Effector CD4-positive, alpha-beta T cell (primary cell): ENCODE results near the gene SUMO3.
"Not testable (repeated sequence)": the region's sequence is repeated elsewhere in the genome, so short reads cannot be mapped to it uniquely, and the experiment has no call there.

Source experiments
- DNase-seq: peaks from one replicate; pipeline ENCODE4 v3.0.0-alpha.2; 2020

Gene SUMO3

DNA sequence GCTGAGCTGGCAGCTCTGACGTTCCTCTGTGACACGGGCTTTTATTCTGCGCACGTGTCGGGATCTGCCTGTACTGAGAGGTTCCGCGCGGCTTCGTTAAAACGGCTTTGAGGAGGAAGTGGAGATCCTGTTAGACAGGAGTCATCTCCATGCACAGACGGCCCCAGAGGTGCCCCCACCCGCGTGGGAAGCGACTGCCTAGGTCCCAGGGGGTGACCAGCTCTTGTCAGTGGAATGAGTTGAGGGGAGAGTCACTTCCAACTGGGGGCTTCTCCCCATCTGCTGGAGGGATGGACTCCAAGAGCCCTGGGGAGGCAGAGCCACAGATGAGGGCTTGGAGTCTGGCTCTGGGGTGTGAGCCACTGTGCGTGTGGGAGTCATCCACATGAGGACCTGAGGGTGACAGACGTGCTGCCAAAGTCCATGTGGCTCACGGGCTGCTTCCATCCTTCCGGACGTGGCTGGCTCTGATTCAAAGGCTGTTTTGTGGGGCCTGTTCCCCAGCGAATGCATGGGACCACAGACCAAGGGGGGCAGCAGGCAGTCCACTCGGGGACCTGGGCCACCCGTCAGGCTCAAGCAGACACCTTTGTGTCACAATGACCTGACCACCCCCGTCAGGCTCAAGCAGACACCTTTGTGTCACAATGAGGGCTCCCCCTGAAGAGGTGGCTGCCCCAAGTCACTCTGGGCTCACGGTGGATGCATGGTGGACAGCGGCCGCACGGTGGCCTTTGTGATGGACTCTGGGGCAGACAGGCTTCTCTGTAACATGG, 28.8 kb upstream of the SUMO3 start:
- peak; percentile 12 for DNase-seq

DNA sequence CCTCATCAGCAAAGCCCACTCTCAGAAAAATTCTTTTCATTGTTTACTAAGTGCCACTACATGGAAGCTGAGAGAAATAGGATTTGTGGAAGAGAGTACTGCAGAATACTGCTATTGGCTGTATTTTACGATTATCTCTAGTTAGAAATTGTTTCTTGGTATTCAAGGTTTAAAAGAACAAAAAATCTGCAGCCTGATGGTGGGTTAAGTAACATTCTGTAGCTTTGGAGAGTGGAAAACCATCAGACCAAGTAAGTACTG, 28.3 kb upstream of the SUMO3 start:
- no peak for DNase-seq

DNA sequence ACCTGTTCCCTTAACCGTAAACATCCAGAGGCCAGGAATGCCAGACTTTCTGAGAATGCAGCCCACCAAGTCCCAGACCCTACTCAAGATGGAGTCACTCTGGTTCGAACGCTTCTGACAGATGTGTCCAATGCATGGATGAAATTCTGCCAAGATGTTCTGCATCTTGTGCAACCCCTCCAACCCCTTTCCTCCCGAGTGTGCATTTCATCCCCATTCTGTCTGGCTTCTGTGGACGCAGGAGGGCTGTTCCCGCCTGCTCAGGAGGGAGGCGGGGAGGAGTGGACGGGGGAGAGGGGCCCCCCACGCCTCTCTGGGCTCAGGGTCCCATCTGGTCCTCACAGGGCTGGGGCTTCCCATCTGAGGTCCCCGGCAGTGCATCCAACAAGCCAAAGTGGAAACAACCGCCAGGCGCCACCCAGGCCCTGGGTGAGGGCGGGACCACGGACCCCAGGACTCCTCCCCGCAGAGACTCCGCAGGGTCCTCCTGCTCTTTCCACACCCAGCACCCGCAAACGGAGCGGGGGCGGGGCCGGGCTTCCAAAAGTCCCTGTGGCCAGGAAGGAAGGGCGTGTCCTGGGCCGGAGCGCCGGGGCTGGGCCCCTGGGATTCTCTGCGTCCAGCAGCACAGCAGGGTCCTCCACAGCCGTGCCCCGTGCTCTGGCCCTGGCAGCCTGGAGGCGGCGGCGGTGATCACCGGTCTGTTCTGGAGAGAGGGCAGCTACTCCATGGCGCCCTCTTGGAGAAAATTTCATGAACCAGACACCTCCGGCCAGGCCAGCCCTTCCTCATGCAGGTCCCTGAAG, 27.8 kb upstream of the SUMO3 start:
- peak; percentile 39 for DNase-seq

DNA sequence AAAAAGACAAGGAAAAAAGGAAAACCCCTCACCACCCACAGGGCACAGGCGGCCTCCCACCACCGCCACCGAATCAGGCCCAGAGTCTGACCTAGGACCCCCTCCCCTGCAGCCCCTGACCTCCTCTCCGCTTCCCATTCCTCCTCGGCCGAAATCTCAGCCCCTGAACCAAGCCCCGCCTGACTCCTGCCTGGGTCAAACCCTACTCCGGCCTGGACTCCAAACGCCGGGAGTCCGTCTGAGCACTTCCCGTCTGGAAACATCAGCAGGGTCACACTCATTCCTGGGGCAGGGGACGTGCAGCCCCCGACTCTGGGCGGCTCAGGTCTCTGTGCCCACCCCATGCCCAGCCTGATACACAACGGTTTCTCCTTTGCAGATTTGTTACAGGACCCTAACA, 26.4 kb upstream of the SUMO3 start:
- no peak for DNase-seq

DNA sequence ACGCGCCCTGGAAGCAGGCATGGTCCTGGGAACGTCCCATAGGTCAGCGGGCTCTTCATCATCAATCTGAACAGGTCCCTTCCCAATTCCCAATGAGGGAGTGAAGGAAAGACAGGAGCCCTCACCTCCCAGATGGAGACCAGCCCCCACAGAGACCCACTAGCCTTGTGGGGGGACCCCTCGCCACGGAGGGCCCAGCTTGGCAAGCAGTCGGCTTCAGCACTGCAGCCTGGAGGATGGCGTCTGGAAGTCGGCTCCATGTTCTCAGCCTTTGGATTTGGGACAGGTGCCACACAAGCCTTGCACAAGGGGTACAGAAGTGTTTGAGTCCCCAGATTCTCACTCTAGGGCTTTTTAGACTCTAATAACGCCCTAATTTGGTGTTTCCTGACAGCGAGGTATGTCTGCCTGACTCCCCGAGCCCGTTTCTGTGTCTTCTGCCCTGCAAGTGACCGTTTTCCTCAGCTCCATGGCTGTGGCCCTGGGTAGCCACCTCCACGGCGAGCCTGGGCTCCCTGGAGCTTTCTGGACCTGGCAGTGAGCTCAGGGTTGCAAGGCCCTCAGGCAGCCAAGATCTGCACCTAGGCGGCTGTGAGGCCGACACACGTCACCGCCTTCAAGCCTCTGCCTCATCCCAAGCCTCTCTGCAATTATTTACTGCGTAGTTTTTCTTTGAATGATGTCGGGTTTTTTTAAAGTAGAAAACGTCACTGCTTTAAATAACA, 25.0 kb upstream of the SUMO3 start:
- DNase-seq = no peak

DNA sequence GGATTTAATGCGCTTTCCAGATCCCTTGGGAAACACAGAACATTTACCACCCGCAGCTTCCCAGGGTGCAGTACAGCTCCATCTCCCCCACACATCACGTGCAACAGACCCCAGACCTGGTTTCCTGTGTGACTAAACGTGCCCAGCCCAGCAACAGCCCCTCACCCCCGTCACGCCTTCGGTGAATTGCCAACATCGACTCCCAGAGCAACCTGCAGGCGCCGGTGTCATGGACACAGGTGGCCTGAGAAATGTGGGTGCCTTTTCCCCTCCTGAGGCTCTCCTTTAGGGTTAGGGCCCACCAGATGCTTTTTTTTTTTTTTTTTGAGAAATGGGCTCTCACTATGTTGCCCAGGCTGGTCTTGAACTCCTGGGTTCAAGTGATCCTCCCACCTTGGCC, 24.2 kb upstream of the SUMO3 start:
- no peak for DNase-seq

DNA sequence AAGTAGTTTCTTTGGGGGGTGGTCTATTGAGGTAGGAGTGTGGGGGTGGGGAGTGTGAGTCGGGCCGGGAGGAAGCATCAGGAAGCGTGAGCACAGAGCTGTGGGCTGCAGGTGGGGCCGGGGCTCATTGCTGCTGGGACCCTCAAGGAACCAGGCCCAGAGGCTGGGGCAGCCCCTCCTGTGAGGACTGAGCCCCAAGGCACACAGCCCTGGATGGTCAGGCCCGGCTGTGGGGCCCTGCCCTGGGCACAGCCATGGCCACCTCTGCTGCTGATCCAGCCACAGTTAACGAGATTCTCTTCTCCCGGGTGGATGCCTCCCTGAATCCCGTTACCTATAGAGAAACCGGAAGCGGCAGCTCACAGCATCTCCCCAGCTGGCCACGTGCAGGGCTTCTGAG, 22.9 kb upstream of the SUMO3 start:
- no peak for DNase-seq

DNA sequence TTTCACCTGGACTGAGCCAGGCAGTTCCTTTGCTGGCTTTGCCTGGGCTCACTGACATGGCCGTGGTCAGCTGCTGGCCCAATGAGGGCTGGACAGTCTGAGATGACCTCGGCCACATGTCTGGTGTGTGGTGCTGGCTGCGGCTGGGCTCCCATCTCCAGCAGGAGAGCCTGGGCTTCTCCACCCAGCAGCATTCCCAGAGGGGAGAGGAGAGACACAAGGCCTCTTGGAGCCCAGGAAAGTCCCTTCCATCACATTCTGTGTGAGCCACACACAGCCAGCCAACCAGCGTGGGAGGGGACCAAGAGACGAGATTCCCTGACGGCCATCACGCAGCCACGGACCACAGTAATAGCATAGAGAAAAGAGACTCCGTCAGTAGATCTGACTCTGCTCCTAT, 21.1 kb upstream of the SUMO3 start:
- no peak for DNase-seq

DNA sequence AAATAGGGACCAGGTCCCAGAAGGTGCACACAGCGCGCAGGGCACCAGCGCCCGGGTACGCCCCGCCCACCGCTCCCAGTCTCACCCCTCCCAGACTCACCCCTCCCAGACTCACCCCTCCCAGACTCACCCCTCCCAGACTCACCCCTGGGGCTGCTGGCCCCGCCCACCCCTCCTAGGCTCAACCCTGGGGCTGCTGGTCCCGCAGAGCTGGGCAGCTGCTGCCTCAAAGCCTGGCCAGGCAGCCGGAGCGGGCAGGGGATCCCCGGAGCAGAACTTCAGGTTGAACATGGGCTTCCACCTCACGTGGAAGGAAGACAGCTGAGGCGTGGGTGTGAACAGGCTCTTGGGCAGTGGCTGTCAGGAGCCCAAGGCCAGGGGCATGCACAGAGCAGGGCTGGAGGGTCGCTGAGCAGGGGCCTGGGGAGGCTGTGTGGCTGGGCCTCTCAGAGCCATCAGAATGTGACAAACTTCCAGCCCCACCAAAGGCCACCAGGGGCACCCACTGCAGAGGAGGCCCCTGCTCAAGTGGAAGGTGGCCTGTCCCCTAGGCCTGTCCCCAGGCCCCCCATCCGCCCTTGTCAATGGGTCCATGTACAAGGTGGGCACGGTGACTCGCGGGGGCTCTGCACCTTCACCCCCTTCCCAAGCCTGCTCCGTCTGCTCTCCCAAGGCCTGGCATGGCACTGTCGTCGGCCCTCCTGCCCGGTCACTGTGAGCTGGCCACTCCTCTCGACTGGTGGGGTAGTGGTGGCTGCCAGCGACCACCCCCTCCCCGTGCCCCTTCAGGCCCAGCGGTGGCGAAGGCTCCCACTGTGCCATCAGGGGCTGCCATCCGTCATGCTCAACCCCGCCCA, 20.4 kb upstream of the SUMO3 start:
- no peak for DNase-seq

DNA sequence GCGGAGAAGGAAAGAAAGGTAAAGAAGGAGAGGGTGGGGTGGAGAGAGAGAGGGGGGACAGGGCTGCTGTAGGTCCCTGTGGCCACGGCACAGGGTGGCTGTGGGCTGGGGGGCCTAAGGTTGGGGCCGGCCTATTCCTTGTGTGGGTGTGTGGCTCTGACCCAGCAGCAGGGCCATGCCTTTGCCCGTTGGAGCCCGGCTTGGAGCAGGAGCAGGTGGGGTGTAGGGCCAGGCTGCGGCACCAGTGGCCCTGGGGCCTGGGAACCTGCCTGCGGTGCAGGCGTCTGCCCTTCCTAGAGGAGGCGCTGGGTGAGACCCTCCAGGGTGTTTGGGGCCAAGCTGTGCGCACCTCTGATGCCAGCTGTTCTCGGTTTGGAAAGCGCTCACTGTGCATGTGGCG, 19.7 kb upstream of the SUMO3 start:
- DNase-seq = no peak

DNA sequence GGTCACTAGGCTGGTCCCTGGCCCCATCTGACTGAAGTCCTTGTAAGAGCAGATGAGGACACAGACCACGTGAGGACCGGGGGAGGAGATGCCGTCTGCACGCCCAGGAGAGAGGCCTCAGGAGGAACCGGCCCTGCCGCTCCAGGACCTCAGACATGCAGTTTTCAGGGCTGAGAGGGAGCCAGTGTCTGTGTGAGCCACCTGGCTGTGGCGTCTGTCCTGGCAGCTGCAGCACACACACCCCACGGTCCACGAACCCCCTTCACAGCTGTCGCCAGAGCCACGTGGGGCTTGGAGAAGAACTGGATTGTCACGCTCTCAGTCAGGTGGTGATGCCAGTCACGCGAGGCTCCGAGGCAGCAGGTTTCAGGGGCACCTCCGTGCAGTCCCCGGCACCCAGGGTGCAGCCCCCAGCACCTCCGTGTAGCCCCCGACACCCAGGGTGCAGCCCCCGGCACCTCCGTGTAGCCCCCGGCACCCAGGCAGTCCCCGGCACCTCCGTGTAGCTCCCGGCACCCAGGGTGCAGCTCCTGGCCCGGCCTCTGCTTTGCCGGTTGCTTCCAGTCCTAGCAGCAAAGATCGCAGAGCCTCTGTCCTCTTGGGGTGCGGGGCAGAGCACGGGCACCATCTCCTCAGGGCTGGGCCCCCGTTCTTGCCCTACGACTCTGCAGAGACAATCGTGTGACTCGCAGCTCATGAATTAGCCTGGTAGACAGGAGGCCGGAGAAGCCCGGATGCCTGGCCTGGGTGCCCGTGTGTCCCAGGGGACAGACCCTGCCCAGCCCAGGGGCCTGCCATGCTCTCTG, 19.0 kb upstream of the SUMO3 start:
- DNase-seq = no peak

DNA sequence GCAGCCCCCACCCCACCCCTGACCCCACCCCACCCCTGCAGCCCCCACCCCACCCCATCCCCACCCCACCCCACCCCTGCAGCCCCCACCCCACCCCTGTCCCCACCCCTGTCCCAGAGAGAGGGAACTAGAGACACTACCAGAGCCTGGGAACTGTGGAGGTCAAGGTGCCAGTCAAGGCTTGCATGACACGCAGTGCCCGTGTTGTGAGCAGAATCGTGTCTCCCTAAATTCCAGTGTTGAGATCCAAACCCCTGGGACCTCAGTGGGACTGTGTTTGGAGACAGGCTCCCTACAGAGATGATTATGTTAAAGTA, 18.4 kb upstream of the SUMO3 start:
- no peak for DNase-seq

DNA sequence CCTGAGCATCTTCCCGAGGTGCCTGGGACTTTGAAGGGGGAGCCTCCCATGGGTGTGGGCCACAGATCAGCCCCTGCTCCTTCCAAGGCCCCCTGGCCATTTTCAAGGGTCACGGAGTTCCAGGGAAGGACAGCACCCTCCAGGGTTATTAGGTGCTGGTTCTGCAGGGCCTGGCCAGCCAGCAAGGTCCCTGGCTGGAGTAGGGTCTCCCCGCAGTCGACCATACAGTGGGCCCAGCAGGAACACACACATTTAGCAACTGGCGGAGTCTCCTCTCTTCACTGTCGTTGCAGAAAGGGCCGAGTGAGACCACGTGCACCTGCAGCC, 17.7 kb upstream of the SUMO3 start:
- DNase-seq = no peak

DNA sequence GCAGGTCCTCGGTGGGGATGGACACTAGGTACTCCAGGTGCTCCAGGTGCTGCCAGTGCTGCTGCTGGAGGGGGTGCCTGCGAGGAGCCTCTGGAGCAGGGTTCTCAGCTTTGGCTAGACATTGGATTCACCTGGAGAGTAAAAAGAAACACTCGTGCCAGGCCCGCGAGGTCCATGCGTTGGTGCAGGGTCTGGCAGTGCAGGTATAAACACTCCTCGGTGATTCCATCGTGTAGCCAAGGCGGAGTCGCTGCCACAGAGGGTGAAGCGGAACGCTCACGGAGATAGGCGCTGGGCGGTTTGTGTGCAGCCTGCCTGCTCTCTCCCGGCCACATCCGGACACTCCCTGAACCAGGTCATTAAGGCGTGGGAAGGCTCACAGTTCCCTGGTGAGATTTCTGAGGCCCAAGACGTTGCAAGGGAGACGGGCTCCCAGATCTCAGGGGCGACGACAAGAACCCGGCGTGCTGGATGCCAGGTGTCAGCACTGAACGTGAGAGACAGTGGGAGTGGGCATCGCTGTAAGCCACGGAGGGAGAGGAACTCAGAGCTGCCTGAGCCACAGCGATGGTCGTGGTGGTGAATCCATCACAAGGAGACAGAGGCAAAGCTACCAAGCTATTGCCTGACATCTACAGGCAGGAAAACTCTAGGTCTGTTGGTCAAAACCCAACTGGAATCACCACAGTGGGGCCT, 17.2 kb upstream of the SUMO3 start:
- no peak for DNase-seq

DNA sequence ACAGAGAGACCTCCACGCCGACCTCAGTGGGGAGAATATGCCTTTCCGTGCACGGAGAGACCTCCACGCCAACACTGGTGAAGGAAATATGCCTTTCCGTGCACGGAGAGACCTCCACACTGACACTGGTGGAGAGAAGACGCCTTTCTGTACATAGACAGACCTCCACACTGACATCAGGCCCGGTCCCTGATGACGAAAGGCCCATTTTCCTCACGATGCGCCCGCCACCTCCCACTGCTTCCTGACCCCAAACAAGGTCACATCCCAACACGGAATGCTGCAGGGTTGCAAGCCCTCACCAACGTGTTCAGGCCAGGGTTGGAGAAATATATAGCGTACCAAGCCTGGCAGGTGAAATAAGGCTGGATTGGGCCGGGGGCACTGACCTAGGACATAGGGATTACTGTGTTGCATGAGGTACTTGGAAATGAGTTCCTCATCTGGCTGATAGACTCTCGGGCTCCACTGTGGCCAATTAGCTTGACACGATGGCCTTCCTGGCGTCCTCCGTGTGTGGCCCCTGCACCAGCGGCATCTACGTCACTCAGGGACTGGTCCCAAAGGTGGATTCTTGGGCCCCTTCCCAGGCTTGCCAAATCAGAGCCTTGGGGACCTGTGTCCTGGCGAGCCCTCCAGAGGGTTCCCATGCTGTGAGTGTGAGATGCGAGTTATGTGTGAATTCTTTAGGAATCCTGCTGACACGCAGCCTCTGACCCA, 16.5 kb upstream of the SUMO3 start:
- DNase-seq = no peak

DNA sequence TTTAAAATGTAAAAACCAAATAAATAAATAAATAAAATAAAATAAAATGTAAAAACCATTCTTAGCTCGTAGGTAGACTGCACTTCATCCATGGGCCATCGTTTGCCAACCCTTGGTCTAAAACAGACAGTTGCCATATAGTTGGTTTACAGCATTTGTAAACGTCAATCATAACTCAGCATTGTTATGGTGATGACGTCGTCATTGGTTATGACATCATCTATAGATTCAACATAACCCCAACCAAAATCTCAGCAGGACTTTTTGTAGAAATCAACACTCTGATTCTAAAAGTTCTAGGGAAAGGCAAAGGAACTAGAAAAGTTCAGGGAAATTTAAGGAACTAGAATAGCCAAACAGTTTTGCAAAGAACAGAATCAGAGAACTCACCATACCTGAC, 15.8 kb upstream of the SUMO3 start:
- no peak for DNase-seq

DNA sequence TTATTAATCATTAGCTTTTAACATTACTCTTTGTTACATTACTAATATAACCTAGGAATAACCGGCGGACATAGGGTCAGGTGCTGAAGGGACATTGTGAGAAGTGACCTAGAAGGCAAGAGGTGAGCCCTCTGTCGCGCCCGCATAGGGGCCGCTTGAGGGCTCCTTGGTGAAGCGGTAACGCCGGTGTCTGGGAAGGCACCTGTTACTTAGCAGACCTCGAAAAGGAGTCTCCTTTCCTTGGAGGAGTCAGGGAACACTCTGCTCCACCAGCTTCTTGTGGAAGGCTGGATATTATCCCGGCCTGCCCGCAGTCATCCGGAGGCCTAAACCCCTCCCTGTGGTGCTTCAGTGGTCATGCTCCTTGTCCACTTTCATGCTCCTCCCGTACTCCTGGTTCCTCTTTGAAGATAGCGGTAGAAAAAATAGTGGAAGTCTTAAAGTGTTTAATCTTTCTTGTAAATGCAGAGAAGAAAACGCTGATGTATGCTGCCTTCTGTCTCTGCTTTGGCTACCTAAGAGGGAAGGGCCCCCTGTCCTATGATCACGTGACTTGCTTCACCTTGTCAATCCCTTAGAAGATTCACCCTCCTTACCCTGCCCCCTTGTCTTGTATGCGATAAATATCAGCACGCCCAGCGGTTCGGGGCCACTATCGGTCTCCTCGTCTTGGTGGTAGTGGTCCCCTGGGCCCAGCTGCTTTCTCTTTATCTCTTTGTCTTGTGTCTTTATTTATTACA, 14.8 kb upstream of the SUMO3 start:
- not testable (repeated sequence) for DNase-seq

DNA sequence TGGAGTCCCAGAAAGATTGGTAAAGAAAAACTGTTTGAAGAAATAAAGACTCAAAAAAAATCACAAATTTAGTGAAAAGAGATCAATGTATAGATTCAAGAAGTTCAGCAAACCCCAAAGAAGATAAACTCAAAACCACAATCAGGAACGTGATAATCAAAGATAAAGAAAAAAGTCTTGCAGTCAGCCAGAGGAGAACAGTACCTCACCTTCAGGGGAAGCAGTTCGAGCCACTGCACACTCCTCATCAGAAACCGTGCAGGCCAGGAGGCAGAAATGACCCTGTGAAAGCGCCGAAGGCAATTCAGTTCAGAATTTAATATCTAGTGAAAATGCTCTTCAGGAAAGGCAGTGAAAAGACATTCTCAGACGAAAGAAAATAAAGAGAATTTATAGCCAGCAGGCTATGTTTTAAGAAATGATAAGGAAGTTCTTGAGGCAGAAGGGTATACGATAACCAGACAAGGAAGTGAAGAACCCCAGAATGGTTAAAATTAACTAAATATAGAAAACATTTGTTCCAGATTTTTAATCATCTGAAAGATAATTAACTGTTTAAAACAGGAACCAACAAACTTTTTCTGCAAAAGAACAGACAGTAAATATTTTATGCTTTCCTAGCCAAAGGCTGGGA, 13.5 kb upstream of the SUMO3 start:
- DNase-seq = no peak

DNA sequence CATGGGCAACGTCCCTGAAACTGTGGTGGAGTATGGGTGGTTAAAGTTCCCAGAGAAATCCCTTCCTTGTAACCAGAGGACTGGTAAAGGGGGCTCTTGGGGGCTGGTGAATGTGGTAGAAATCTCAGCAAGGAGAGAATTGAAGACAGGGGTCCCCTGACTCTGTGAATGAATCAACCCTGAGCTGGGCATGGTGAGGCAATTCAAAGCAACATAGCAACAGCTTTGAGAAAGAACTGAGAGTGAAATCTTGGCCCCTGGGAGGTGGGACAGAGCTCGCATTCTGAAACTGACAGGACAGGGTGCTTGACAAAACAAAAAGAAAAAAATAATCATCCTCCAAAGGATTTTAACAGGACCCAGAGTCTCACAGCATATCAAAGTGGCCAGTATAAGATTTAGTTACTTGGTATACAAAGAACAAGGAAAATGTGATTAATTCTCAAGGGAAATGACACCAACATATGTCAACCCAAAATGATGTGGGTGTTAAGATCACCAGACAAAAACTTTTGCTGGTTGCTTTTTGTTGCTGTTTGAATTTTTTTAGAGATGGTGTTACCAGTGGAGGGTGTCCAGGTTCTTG, 11.7 kb upstream of the SUMO3 start:
- DNase-seq = no peak
